Measurements from ENCODE around the gene NUP188. TPM values are rescaled to one million over a fixed set of nuclear protein-coding genes. Genes with fewer than 3 reads are reported as not detected.

The NUP188 gene
- total and polyA plus RNA-seq, 2 of the 4 experiments (the other 2 are of a cell fraction): 53.0 to 59.1 TPM

- TF ChIP-seq RCOR1 (IDR thresholded peaks at IDR 0.05; ENCODE audit: insufficient replicate concordance, low read length): no peak
- no peak for TF ChIP-seq FOS (IDR thresholded peaks at IDR 0.05; ENCODE audit: low read depth, low read length)
- peak; percentile 54 for TF ChIP-seq SMC3 (IDR thresholded peaks at IDR 0.05; ENCODE audit: low read depth, low read length)
Measured at GRCh38 chr9:129028192-129028966, 80.9 kb downstream of the NUP188 start, which contains the start of gene SH3GLB2 (continued).

- peaks cover 6% of the 10 kb centered on the region; the same call in 1 of the 2 replicates for H4K20me1 ChIP-seq (ENCODE audit: insufficient read depth, low read length)
- H3K23ac ChIP-seq (ENCODE audit: low read depth, low read length): no peak overlapping the region
- peaks cover 11 to 24% of the 10 kb centered on the region in 2 experiments for H3K79me1 ChIP-seq (ENCODE audit: low read depth in 1 of 2, low read length in 2 of 2)
- intact Hi-C loops (cut with micrococcal nuclease): no loop called here
- no peaks in the 10 kb centered on the region for H3K36me3 ChIP-seq (ENCODE audit: control insufficient read depth, insufficient read depth, low read length)
- dilution Hi-C loops (cut with HindIII; ENCODE audit: low sequenced_read_pairs, unreplicated experiment): no loop called here
- H3K4ac ChIP-seq (ENCODE audit: low read depth, low read length): no peak overlapping the region
- no TSS peak for BruUV-seq (replicated peaks)
- no peak overlapping the region for H3K27ac ChIP-seq (ENCODE audit: insufficient read depth, low read length)
- no peak overlapping the region for H2AFZ ChIP-seq (replicated peaks; ENCODE audit: low read length, poor library complexity)
- ChIA-PET POLR2A (ENCODE audit: unreplicated experiment) (no interaction called here), CTCF (no interaction called here)
- H4K91ac ChIP-seq (ENCODE audit: insufficient read depth, low read depth, low read length): no peak overlapping the region
- no peak for DNase-seq
- no peak overlapping the region for H2BK20ac ChIP-seq (ENCODE audit: low read depth, low read length)
- H2AK9ac ChIP-seq (replicated peaks; ENCODE audit: low read depth, low read length, poor library complexity): no peak overlapping the region
- H3K4me1 ChIP-seq (ENCODE audit: control insufficient read depth, insufficient read depth, low read length): peaks cover 11% of the 10 kb centered on the region
- no peak overlapping the region for H3K9ac ChIP-seq (ENCODE audit: low read depth, low read length)
- in situ Hi-C loops (cut with MboI; ENCODE audit: low sequenced_read_pairs): no loop called here
- H2BK15ac ChIP-seq (ENCODE audit: low read depth, low read length): no peak overlapping the region
- H3K18ac ChIP-seq (ENCODE audit: low read depth, low read length): no peak overlapping the region
- H3K9me3 ChIP-seq (ENCODE audit: control insufficient read depth, insufficient read depth, low read length): no peaks in the 10 kb centered on the region
- no peak overlapping the region for H4K8ac ChIP-seq (ENCODE audit: low read depth in 2 of 2, low read length in 2 of 2)
- no peak for TF ChIP-seq POLR2A (IDR thresholded peaks at IDR 0.05; ENCODE audit: low read depth, low read length)
- no peak for TF ChIP-seq RCOR1 (IDR thresholded peaks at IDR 0.05; ENCODE audit: insufficient replicate concordance, low read length)
- TF ChIP-seq USF2 (IDR thresholded peaks at IDR 0.05; ENCODE audit: low read depth, low read length): no peak
- no peak for TF ChIP-seq RFX5 (IDR thresholded peaks at IDR 0.05; ENCODE audit: low read depth, low read length)
- TF ChIP-seq MAFK (IDR thresholded peaks at IDR 0.05; ENCODE audit: low read depth, low read length): no peak
- no peak for TF ChIP-seq RAD21 (IDR thresholded peaks at IDR 0.05; ENCODE audit: low read length)
- TF ChIP-seq CHD1 (IDR thresholded peaks at IDR 0.05; ENCODE audit: low read depth, low read length): no peak
- no peak for TF ChIP-seq SMC3 (IDR thresholded peaks at IDR 0.05; ENCODE audit: low read depth, low read length)
- no peak for TF ChIP-seq CTCF (conservative IDR thresholded peaks at IDR 0.05; ENCODE audit: low read depth, low read length)
- no peak overlapping the region for H3K4me3 ChIP-seq (ENCODE audit: insufficient read depth, low read depth, low read length)
- H3K4me2 ChIP-seq (ENCODE audit: low read depth, low read length): no peak overlapping the region
- H4K5ac ChIP-seq (ENCODE audit: low read depth, low read length): no peak overlapping the region
- no peak overlapping the region for H2AK5ac ChIP-seq (ENCODE audit: low read depth, low read length)
- no peak overlapping the region for H3K56ac ChIP-seq (ENCODE audit: extremely low read depth, insufficient read depth, low read length)
- H2BK5ac ChIP-seq (ENCODE audit: low read depth, low read length, poor library complexity, severe bottlenecking): no peak overlapping the region
- H3K27me3 ChIP-seq (ENCODE audit: control insufficient read depth, insufficient read depth, low read length): no peaks in the 10 kb centered on the region
- peaks cover 11% of the 10 kb centered on the region for H3K9me1 ChIP-seq (ENCODE audit: insufficient read depth, low read length)
- no peak overlapping the region for H2BK120ac ChIP-seq (ENCODE audit: low read depth, low read length)
- ATAC-seq (ENCODE audit: low read depth): no peak
- H3K14ac ChIP-seq (replicated peaks; ENCODE audit: low read depth, low read length): no peak overlapping the region
Measured at GRCh38 chr9:129030191-129030590, 82.7 kb downstream of the NUP188 start.
